ENCODE results near the gene SLC35D1.
"Not testable (repeated sequence)": the region's sequence is repeated elsewhere in the genome, so short reads cannot be mapped to it uniquely, and the experiment has no call there.

Gene SLC35D1

DNA sequence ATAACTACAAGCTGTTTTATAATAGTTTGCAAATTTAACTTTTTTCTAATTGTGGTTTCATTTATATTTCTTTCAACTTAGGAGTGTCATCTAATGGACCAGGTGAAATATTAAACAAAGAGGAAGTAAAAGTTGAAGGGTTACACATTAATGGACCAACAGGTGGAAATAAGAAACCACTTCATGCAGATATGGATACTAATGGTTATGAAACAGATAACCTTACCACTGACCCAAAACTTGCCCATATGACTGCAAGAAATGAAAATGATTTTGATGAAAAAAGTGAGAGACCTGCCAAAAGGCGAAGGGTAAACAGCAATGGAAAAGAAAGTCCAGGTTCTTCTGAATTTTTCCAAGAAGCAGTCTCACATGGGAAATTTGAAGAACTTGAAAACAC is 69.5 kb downstream of the SLC35D1 start:
- Histone ChIP-seq H3K9me3 (replicated peaks in 1 of 11) (no peaks in the 10 kb centered on the region), H3K4me1 (peaks cover 0 to 19% (median 15%) of the 10 kb centered on the region in 10 experiments; a peak in 18 of 20 replicates), H4K20me1 (peaks cover 0 to 22% (median 0%) of the 10 kb centered on the region in 11 experiments; a peak in 4 of 22 replicates), H3K4me2 (no peak overlapping the region), H3K36me3 (peaks cover 74 to 97% (median 89%) of the 10 kb centered on the region in 11 experiments), H3K27ac (no peak overlapping the region), H3K9ac (no peak overlapping the region), H3K27me3 (no peaks in the 10 kb centered on the region), H3K4me3 (no peak overlapping the region)
- TF ChIP-seq Cebpa-rat (IDR thresholded peaks at IDR 0.05), result no peak

- H3K36me3 ChIP-seq, result peaks cover 77 to 97% (median 89%) of the 10 kb centered on the region in 11 experiments
- no peak overlapping the region for H3K4me2 ChIP-seq
Measured at GRCh38 chr1:66982561-66983260, 71.2 kb downstream of the SLC35D1 start.

DNA sequence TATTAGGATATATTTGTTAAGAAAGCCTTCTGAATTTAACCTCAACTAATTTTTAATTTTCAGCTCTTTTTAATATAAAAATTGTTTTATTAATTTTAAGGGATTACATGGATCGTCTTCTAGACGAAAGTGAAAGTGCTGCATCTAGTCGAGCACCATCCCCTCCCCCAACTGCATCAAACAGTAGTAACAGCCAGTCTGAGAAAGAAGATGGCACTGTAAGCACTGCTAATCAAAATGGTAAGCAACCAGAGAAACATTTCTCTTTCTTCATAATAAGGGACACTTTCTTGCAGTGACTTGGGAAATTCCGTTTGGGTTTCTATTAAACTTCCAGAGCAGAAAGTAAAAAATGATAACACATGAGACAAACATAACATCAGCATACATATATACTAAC is 72.3 kb downstream of the SLC35D1 start:
- Histone ChIP-seq H3K4me1 (peaks cover 0 to 19% (median 15%) of the 10 kb centered on the region in 10 experiments; a peak in 18 of 20 replicates), H3K9me3 (replicated peaks in 1 of 11) (no peaks in the 10 kb centered on the region), H3K4me3 (peak overlapping the region in 9 of 10 experiments; percentile 24 to 59 (median 48); a peak in 14 of 20 replicates), H3K27ac (peak overlapping the region in 10 of 11 experiments; percentile 4 to 72 (median 60); a peak in 18 of 22 replicates), H3K36me3 (peaks cover 81 to 97% (median 89%) of the 10 kb centered on the region in 11 experiments), H3K27me3 (no peaks in the 10 kb centered on the region), H4K20me1 (peaks cover 0 to 39% (median 2%) of the 10 kb centered on the region in 11 experiments; a peak in 7 of 22 replicates), H3K9ac (peak overlapping the region in 10 of 11 experiments; percentile 35 to 77 (median 48); a peak in 17 of 22 replicates), H3K4me2 (peak overlapping the region; percentile 67 to 89 (median 72); a peak in 21 of 22 replicates)
- no peak for TF ChIP-seq Cebpa-rat (IDR thresholded peaks at IDR 0.05)

More at GRCh38 chr1:66982561-66983260, 71.2 kb downstream of the SLC35D1 start:
- Histone ChIP-seq H3K4me1 (peaks cover 0 to 19% (median 15%) of the 10 kb centered on the region in 10 experiments; a peak in 18 of 20 replicates), H3K9ac (no peak overlapping the region), H3K27ac (no peak overlapping the region), H4K20me1 (peaks cover 0 to 33% (median 0%) of the 10 kb centered on the region in 11 experiments; a peak in 7 of 22 replicates), H3K9me3 (replicated peaks in 1 of 11) (no peaks in the 10 kb centered on the region), H3K4me3 (no peak overlapping the region), H3K27me3 (no peaks in the 10 kb centered on the region)
- TF ChIP-seq Cebpa-rat (IDR thresholded peaks at IDR 0.05), result no peak

- no peaks in the 10 kb centered on the region for H3K27me3 ChIP-seq
- H3K9me3 ChIP-seq (replicated peaks in 1 of 11), result no peaks in the 10 kb centered on the region
- H4K20me1 ChIP-seq, result peaks cover 0 to 41% (median 3%) of the 10 kb centered on the region in 11 experiments; a peak in 7 of 22 replicates
- H3K4me1 ChIP-seq, result peaks cover 0 to 19% (median 15%) of the 10 kb centered on the region in 10 experiments; a peak in 18 of 20 replicates
- peak overlapping the region; percentile 22 to 77 (median 43); a peak in 18 of 22 replicates for H3K9ac ChIP-seq
- H3K36me3 ChIP-seq, result peaks cover 81 to 97% (median 88%) of the 10 kb centered on the region in 11 experiments
- H3K4me2 ChIP-seq, result peak overlapping the region; percentile 67 to 89 (median 72); a peak in 21 of 22 replicates
- peak overlapping the region in 8 of 11 experiments; percentile 43 to 72 (median 62); a peak in 16 of 22 replicates for H3K27ac ChIP-seq
- no peak for TF ChIP-seq Cebpa-rat (IDR thresholded peaks at IDR 0.05)
- H3K4me3 ChIP-seq, result peak overlapping the region in 7 of 10 experiments; percentile 41 to 59 (median 48); a peak in 11 of 20 replicates
Measured at GRCh38 chr1:66980745-66981367, 73.1 kb downstream of the SLC35D1 start.

- peaks cover 84 to 97% (median 88%) of the 10 kb centered on the region in 11 experiments for H3K36me3 ChIP-seq
- not testable (repeated sequence) for H3K4me3 ChIP-seq; H3K27me3 ChIP-seq; H3K4me2 ChIP-seq; H3K9me3 ChIP-seq (replicated peaks in 1 of 11); H3K27ac ChIP-seq; H3K9ac ChIP-seq
- peaks cover 0 to 19% (median 15%) of the 10 kb centered on the region in 10 experiments; a peak in 18 of 20 replicates for H3K4me1 ChIP-seq
- peaks cover 0 to 52% (median 11%) of the 10 kb centered on the region in 11 experiments; a peak in 11 of 22 replicates for H4K20me1 ChIP-seq
Measured at GRCh38 chr1:66979621-66980020, 74.3 kb downstream of the SLC35D1 start.

- peaks cover 0 to 19% (median 15%) of the 10 kb centered on the region in 10 experiments; a peak in 18 of 20 replicates for H3K4me1 ChIP-seq
- H3K9ac ChIP-seq, result no peak overlapping the region
- H3K9me3 ChIP-seq (replicated peaks in 1 of 11), result no peaks in the 10 kb centered on the region
- no peaks in the 10 kb centered on the region for H3K27me3 ChIP-seq
- no peak for TF ChIP-seq Cebpa-rat (IDR thresholded peaks at IDR 0.05)
- no peak overlapping the region for H3K4me2 ChIP-seq
- peaks cover 0 to 56% (median 11%) of the 10 kb centered on the region in 11 experiments; a peak in 11 of 22 replicates for H4K20me1 ChIP-seq
- peaks cover 75 to 96% (median 87%) of the 10 kb centered on the region in 11 experiments for H3K36me3 ChIP-seq
- H3K4me3 ChIP-seq, result no peak overlapping the region
- H3K27ac ChIP-seq, result no peak overlapping the region
Measured at GRCh38 chr1:66978201-66978600, 75.7 kb downstream of the SLC35D1 start.

DNA sequence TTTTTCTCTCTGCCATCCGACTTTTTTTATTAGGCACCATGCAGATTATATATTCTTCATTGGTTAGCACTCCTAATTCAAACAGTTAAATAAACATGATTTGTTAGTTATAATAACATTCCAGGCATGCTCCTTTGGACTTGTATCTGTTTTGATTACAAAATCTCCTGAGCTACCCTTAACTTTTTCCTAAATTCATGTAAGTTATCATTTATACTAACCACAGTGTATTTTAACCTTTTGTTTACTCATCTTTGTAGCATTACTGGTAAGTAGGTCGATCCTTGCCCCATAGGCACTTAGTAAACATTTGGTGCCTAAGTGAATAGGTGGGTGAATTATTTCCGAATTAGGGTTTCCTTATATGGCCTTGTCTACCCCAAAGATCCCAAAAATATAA is 85.4 kb downstream of the SLC35D1 start:
- TF ChIP-seq Cebpa-rat (IDR thresholded peaks at IDR 0.05), result no peak
- Histone ChIP-seq H3K36me3 (peaks cover 85 to 100% (median 93%) of the 10 kb centered on the region in 11 experiments), H3K4me3 (no peak overlapping the region), H3K9ac (no peak overlapping the region), H3K4me1 (no peaks in the 10 kb centered on the region), H3K4me2 (no peak overlapping the region), H4K20me1 (peaks cover 0 to 48% (median 0%) of the 10 kb centered on the region in 11 experiments; a peak in 4 of 22 replicates), H3K27me3 (no peaks in the 10 kb centered on the region), H3K9me3 (replicated peaks in 1 of 11) (peaks cover 16 to 25% (median 18%) of the 10 kb centered on the region in 11 experiments; a peak in 21 of 22 replicates), H3K27ac (no peak overlapping the region)

GRCh38 chr1:66966188-66966873 is 87.6 kb downstream of the SLC35D1 start:
- not testable (repeated sequence) for H3K4me1 ChIP-seq, H3K4me2 ChIP-seq, H3K27ac ChIP-seq, H3K27me3 ChIP-seq, H3K9ac ChIP-seq, H3K4me3 ChIP-seq
- Histone ChIP-seq H3K9me3 (replicated peaks in 1 of 11) (peaks cover 16 to 25% (median 18%) of the 10 kb centered on the region in 11 experiments; a peak in 21 of 22 replicates), H4K20me1 (peaks cover 0 to 49% (median 0%) of the 10 kb centered on the region in 11 experiments; a peak in 6 of 22 replicates), H3K36me3 (peaks cover 93 to 100% (median 97%) of the 10 kb centered on the region in 11 experiments)
